ENCODE data around the gene GAL3ST2.
"Not testable (repeated sequence)": the region's sequence is repeated elsewhere in the genome, so short reads cannot be mapped to it uniquely, and the experiment has no call there.

DNA sequence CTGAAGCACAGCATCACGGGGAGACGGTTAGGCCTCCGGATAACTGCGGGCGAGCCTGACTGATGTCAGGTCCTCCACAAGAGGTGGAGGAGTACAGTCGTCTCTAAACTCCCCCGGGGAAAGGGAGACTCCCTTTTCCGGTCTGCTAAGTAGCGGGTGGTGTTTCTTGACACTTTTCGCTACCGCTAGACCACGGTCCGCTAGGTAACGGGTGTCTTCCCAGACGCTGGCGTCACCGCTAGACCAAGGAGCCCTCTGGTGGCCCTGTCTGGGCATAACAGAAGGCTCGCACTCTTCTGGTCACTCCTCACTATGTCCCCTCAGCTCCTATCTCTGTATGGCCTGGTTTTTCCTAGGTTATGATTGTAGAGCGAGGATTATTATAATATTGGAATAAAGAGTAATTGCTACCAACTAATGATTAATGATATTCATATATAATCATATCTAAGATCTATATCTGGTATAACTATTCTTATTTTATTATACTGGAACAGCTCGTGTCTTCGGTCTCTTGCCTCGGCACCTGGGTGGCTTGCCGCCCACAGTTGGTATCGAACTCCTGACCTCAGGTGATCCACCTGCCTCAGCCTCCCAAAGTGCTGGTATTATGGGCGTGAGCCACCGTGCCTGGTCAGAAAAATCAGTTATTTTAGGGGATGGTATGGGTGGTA lies 44.0 kb upstream of the GAL3ST2 start:
- TF ChIP-seq, protein P1, sequence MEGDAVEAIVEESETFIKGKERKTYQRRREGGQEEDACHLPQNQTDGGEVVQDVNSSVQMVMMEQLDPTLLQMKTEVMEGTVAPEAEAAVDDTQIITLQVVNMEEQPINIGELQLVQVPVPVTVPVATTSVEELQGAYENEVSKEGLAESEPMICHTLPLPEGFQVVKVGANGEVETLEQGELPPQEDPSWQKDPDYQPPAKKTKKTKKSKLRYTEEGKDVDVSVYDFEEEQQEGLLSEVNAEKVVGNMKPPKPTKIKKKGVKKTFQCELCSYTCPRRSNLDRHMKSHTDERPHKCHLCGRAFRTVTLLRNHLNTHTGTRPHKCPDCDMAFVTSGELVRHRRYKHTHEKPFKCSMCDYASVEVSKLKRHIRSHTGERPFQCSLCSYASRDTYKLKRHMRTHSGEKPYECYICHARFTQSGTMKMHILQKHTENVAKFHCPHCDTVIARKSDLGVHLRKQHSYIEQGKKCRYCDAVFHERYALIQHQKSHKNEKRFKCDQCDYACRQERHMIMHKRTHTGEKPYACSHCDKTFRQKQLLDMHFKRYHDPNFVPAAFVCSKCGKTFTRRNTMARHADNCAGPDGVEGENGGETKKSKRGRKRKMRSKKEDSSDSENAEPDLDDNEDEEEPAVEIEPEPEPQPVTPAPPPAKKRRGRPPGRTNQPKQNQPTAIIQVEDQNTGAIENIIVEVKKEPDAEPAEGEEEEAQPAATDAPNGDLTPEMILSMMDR (IDR thresholded peaks at IDR 0.05): peak; percentile 32 to 56 (median 42)
- not testable (repeated sequence) for TF ChIP-seq POLR2A (IDR thresholded peaks at IDR 0.05)
